NCI-H526 (cell line): ENCODE results near the gene DNAH17.
A peak's percentile ranks its signal among the peaks of the same experiment; 100 is the strongest.

Source experiments
- DNase-seq, 2 experiments: peaks; one replicate each; lab custom pipeline; 2025; lab: John Stamatoyannopoulos, UW

DNAH17 gene

GRCh38 chr17:78572239-78573205 is 4.7 kb downstream of the DNAH17 start:
- peak; percentile 8 to 64 for DNase-seq

GRCh38 chr17:78571329-78571728 is 5.9 kb downstream of the DNAH17 start:
- DNase-seq, result no peak

GRCh38 chr17:78568494-78569115 is 8.6 kb downstream of the DNAH17 start:
- no peak for DNase-seq

DNA sequence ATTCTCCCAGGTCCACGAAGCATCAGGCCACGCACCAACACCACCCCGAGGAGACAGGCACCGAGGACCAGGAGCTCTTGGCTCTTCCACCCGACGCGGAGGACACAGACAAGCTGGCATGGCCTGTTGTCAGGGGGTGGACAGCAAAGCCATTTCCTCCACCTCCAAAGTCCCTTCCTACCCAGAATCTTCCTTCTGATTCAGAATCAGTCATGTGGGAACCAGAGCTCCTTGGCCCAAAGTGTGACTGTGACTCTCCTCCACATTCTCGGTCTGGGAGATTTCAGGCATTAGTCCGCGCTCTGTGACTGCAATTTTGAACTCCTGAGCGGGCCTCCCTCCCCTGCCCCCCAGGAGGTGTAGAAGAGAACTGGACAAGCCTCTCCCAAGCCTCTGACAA is 9.2 kb downstream of the DNAH17 start:
- DNase-seq, result no peak

DNA sequence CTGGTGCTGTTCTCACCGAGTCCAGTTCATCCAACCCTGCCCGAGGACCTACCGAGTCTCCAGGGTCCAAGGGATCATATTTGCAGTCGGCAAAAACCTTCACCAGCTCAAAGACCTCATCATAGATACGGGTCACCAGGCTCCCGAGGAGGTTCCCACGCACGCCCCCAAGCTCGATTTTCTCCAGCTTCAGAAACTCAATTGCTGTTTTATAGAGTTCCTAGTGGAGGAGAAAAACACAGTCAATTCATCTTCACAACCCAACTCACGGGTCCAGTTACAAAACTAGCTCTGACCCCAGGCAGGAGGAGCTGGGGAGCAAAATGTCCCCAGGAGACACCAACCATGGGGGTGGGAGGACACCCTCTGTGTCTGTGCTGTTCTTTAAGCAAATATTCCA is 10.2 kb downstream of the DNAH17 start:
- no peak for DNase-seq

GRCh38 chr17:78563189-78564145 is 13.7 kb downstream of the DNAH17 start:
- DNase-seq, result no peak

DNA sequence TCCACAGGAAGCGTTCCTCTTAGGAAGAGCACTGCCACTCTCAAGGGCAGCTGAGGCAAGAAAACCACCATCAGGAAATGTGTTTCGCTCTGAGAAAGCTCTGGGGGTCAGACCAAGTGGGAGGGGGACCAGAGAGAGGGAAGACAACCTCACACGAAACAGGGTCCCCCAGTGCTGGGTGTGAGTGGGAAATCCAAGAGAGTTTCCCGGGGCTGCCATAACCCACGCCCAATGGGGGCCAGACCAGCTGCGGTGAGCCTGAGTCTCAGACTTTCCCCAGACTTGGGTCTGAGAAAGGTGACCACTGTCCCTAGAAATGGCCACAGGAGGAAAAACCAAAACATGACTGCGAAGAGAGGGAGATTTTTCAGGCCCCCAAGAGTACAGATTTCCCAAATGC is 14.5 kb downstream of the DNAH17 start:
- DNase-seq, result no peak

DNA sequence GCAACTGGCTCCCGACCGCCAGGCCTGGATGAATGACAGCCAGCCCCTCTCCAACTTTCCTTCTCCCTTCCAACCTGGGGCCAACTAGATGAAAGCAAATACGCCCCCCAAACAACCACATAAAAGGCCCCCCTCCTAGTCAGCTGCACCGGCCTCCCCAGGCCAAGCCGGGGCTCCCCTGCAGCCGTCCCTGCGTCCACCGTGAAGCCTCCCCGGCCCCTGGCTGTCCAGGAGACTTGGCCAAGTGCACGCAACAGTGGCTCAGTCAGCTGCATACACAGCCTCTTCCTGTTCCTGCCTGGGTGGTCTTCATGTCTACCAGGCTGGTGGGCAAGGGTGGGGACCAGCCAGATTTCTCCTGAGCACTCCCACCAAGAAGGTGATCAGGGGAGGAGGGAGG is 16.0 kb downstream of the DNAH17 start:
- no peak for DNase-seq

GRCh38 chr17:78560731-78561130 is 16.5 kb downstream of the DNAH17 start:
- DNase-seq, result no peak

DNA sequence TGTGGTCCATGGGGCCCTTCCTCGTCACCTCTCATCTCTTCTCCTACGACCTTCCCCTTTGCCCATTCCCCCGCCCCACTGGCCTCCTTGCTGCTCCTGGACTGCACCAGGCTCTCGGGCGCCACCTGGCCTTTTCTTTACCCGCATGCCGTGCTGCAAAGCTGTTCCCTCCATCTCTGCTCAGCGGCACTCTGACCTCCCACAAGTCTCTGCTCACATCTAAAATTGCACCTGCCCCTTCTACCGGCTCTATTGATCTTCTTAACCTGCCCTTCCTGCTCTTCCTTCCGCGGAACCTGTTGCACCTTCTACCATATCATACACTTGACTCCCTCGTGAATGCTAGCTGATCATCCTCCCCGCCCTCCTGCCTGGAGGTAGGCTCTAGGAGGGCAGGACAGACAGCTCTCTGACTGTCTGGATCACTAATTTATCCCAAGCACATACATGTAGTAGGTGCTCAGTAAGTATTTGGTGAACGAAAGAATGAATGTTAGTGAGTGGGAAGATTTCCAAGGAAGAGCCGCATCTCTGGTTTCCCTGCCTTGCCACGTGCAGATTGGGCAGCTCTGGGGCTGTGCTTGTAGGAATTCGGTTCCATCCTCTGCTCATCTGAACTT is 17.3 kb downstream of the DNAH17 start:
- no peak for DNase-seq

GRCh38 chr17:78558989-78559388 is 18.2 kb downstream of the DNAH17 start:
- no peak for DNase-seq

- no peak for DNase-seq
Observed at GRCh38 chr17:78558181-78558850, 18.9 kb downstream of the DNAH17 start.

GRCh38 chr17:78557598-78558039 is 19.6 kb downstream of the DNAH17 start:
- DNase-seq, result peak; percentile 35 to 67

- DNase-seq, result no peak
Observed at GRCh38 chr17:78556812-78557211, 20.4 kb downstream of the DNAH17 start.

- DNase-seq, result no peak
Observed at GRCh38 chr17:78555746-78556401, 21.3 kb downstream of the DNAH17 start.

- no peak for DNase-seq
Observed at GRCh38 chr17:78550464-78550863, 26.7 kb downstream of the DNAH17 start.

DNA sequence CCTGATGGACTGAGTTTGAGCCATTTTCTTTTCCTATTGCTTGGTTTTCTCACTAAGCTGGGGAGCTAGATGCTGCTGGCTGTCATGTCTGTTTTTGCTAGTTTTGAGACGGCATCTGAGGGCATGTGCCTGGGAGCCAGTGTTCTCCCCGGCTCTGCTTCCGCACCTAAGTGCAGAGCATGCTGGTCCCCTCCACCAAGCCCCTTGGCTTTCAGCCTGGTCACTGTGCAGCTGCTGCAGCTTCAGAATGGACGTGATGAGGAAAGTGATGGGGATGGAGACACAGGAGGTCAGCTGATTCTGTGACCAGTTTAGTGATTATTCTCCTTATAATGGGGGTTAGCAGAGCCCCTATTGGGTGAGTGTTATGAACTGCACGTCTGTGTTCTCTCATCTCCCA is 28.5 kb downstream of the DNAH17 start:
- no peak for DNase-seq

DNA sequence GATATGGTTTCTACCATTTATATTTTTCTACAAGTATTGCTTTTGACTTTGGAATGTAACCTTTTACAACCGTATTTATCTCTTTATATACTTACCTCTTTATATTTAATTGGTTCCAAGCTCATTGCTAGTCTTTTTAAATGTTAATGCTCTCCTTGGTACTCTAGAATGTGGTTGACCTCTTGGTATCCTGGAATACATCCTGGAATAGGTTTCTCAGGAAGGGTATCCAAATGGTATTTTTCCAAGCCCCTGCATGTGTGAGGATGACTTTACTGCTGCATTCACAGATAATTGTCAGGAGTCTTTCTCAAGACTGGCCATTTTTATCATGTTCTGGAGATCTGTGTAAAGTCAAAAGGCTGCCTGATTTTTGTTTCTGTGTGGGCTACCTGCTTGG is 30.2 kb downstream of the DNAH17 start:
- DNase-seq, result no peak

DNA sequence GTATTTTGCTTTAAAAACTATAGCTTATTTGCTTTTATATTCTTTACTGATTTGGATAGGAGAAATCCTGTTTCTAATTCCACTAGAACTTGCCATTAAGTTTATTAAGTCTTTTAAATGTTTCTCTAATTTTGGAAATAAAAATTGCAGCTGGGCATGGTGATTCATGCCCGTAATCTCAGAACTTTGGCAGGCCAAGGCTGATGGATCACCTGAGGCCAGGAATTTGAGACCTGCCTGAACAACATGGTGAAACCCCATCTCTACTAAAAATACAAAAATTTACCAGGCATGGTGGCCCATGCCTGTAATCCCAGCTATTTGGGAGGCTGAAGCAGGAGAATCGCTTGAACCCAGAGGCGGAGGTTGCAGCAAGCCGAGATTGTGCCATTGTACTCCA is 30.7 kb downstream of the DNAH17 start:
- no peak for DNase-seq

GRCh38 chr17:78544881-78545755 is 32.1 kb downstream of the DNAH17 start:
- no peak for DNase-seq
